ACC112 (cell line): ENCODE results near the gene CFAP73.

Experiments
- H2AFZ ChIP-seq: fragments of 200-600 bp; sonication (generic); one replicate; pipeline ENCODE4 v1.6.0; 2017; ENCODE audit warnings: antibody characterized with exemption, low read length; ENCODE audit not compliant: unreplicated experiment
- H3K27ac ChIP-seq: fragments of 200-600 bp; sonication (generic); 2 replicates; pipeline ENCODE4 v1.5.1; 2014; ENCODE audit warnings: low read depth, mild to moderate bottlenecking, antibody characterized with exemption, low read length, moderate library complexity
- H3K27me3 ChIP-seq: fragments of 200-600 bp; sonication (generic); 2 replicates; pipeline ENCODE4 v1.6.1; 2014; ENCODE audit warnings: mild to moderate bottlenecking, antibody characterized with exemption, low read length, moderate library complexity, mixed read lengths; ENCODE audit not compliant: insufficient read depth
- H3K36me3 ChIP-seq: fragments of 200-600 bp; sonication (generic); 2 replicates; pipeline ENCODE4 v1.6.1; 2016; ENCODE audit warnings: mild to moderate bottlenecking, antibody characterized with exemption, low read length, moderate library complexity, mixed read lengths; ENCODE audit not compliant: insufficient read depth
- H3K4me1 ChIP-seq: fragments of 200-600 bp; sonication (generic); one replicate; pipeline ENCODE4 v1.6.1; 2016; ENCODE audit warnings: low read length, mixed read lengths; ENCODE audit not compliant: insufficient read depth, unreplicated experiment, control insufficient read depth
- H3K4me3 ChIP-seq: fragments of 200-600 bp; sonication (generic); 2 replicates; pipeline ENCODE4 v1.5.1; 2014; ENCODE audit warnings: mild to moderate bottlenecking, low read depth, low read length
- H3K79me2 ChIP-seq: fragments of 200-600 bp; sonication (generic); one replicate; pipeline ENCODE4 v1.6.0; 2016; ENCODE audit warnings: low read length; ENCODE audit not compliant: control insufficient read depth, unreplicated experiment, insufficient read depth

CFAP73 gene

DNA sequence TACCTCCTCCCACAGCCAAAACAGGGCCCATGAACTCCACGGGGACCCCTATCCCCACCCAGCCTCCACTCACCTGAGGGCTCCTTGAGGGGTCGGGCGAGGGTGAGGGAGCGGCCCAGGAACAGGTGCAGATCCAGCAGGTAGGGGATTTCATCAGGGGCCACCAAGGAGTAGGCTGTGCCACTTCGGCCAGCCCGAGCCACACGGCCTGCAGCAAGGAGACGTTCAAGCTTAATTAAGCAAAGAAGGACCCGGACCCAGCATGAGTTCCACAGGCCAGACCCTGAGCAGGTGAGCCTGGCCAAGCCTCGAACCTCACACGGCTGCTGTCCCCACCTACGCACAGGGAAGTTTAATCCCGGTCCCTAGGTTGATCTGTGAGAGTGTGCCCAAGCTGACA is 20.2 kb downstream of the CFAP73 start:
- Histone ChIP-seq H3K4me3 (no peak overlapping the region), H3K4me1 (peaks cover 5% of the 10 kb centered on the region), H2AFZ (no peak overlapping the region), H3K36me3 (peaks cover 35% of the 10 kb centered on the region; the same call in 1 of the 2 replicates), H3K79me2 (no peaks in the 10 kb centered on the region), H3K27me3 (no peaks in the 10 kb centered on the region), H3K27ac (no peak overlapping the region)

DNA sequence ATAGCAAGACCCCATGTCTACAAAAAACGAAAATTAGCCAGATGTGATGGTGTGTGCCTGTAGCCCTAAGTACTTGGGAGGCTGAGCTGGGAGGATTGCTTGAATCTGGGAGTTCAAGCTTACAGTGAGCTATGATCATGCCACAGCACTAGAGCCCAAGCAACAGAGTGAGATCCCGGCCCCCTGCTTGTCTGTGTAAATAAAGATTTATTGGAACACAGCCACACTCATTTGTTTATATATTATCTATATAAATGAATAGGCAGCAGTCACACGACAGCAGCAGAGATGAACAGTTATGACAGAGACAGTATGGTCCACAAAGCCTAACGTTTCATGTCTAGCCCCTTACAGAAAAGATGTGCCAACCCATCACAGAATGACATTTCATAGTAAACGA is 20.9 kb downstream of the CFAP73 start:
- Histone ChIP-seq H2AFZ (no peak overlapping the region), H3K79me2 (no peaks in the 10 kb centered on the region), H3K27me3 (no peaks in the 10 kb centered on the region), H3K27ac (no peak overlapping the region), H3K4me3 (no peak overlapping the region), H3K4me1 (no peaks in the 10 kb centered on the region), H3K36me3 (peaks cover 29% of the 10 kb centered on the region; the same call in 1 of the 2 replicates)

DNA sequence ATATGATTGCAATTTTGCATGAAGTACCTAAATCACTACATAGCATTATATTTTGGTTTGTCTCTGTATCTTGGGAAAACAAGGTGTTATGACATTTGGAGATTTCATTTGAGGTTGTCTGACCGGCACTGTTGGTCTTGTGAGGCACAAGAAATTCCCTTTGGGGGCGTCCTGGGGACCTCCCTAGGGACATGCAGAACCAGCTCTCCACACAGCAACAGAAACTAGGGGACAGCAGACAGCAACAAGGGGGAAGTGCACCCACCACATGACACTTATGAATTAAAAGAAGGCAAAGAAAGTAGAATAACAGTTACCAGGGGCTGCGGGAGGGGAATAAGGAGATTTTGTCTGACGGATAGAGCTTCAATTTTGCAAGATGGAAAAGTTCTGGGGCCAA is 21.4 kb downstream of the CFAP73 start:
- Histone ChIP-seq H3K79me2 (no peaks in the 10 kb centered on the region), H3K27me3 (no peaks in the 10 kb centered on the region), H3K4me1 (no peaks in the 10 kb centered on the region), H2AFZ (no peak overlapping the region), H3K36me3 (peaks cover 28% of the 10 kb centered on the region; the same call in 1 of the 2 replicates), H3K4me3 (no peak overlapping the region), H3K27ac (no peak overlapping the region)

DNA sequence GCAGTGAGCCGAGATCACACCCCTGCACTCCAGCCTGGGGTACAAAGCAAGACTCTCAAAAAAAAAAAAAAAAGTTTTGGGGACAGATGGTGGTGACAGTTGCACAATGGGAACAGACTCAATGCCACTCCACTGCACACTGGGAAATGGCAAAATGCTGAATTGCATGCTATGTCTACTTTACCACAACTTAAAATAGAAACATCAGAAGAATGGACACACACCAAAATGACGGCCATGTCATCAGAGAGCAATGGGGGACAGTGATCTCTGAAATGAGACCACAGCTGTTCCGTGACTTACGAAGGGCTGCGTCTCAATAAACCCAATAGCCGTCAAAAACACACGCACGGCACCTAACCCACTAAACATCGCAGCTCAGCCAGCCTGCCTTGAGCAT is 22.0 kb downstream of the CFAP73 start:
- no peak overlapping the region for H3K4me3 ChIP-seq
- H3K4me1 ChIP-seq = no peaks in the 10 kb centered on the region
- peaks cover 28% of the 10 kb centered on the region for H3K36me3 ChIP-seq
- H3K79me2 ChIP-seq = no peaks in the 10 kb centered on the region
- no peaks in the 10 kb centered on the region for H3K27me3 ChIP-seq
- H3K27ac ChIP-seq = no peak overlapping the region
- H2AFZ ChIP-seq = no peak overlapping the region

DNA sequence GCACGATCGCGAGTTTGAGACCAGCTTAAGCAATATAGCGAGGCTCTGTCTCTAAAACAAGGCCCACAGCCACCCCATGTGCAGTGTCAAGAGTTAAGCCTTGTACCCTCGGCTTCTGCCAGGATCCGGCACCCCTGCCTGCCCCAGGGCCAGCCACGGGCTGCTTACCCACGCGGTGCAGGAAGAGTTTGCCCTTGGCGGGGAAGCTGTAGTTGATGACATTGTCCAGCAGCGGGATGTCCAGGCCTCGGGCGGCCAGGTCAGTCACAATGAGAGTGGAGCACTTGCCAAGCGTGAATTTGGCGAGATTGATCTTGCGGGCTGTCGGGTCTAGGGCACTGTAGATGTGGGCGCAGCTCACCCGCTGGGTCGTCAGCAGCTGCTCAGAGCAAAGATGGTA is 22.7 kb downstream of the CFAP73 start:
- Histone ChIP-seq H3K27me3 (no peaks in the 10 kb centered on the region), H3K79me2 (no peaks in the 10 kb centered on the region), H3K36me3 (peaks cover 30% of the 10 kb centered on the region), H3K27ac (no peak overlapping the region), H2AFZ (no peak overlapping the region), H3K4me1 (no peaks in the 10 kb centered on the region), H3K4me3 (no peak overlapping the region)

DNA sequence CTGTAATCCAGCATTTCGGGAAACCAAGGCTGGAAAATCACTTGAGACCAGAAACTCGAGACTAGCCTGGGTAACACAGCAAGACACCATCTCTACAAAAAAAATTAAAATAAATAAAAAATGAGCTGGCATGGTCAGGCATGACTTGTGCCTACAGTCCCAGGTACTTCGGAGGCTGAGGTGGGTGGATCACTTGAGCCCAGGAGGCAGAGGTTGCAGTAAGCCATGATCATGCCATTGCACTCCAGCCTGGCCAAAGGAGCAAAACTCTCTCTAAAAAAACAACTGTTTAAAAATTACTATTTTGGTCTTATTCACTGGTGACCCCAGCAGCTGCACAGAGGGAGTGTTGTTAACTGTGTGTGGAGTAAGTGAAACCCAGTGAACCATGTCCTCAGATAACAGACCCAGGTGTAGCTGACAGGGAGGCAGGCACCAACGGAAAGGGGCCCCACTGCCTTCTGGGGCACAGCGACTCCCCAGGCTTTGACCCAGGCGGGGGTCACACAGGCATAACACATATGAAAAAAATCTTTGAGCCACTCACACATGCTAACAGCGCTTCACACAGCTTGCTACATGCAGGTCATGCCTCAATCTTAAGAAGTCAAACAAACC is 23.7 kb downstream of the CFAP73 start:
- no peak overlapping the region for H2AFZ ChIP-seq
- no peaks in the 10 kb centered on the region for H3K4me1 ChIP-seq
- no peak overlapping the region for H3K4me3 ChIP-seq
- no peaks in the 10 kb centered on the region for H3K27me3 ChIP-seq
- H3K27ac ChIP-seq = no peak overlapping the region
- no peaks in the 10 kb centered on the region for H3K79me2 ChIP-seq
- peaks cover 40% of the 10 kb centered on the region for H3K36me3 ChIP-seq

DNA sequence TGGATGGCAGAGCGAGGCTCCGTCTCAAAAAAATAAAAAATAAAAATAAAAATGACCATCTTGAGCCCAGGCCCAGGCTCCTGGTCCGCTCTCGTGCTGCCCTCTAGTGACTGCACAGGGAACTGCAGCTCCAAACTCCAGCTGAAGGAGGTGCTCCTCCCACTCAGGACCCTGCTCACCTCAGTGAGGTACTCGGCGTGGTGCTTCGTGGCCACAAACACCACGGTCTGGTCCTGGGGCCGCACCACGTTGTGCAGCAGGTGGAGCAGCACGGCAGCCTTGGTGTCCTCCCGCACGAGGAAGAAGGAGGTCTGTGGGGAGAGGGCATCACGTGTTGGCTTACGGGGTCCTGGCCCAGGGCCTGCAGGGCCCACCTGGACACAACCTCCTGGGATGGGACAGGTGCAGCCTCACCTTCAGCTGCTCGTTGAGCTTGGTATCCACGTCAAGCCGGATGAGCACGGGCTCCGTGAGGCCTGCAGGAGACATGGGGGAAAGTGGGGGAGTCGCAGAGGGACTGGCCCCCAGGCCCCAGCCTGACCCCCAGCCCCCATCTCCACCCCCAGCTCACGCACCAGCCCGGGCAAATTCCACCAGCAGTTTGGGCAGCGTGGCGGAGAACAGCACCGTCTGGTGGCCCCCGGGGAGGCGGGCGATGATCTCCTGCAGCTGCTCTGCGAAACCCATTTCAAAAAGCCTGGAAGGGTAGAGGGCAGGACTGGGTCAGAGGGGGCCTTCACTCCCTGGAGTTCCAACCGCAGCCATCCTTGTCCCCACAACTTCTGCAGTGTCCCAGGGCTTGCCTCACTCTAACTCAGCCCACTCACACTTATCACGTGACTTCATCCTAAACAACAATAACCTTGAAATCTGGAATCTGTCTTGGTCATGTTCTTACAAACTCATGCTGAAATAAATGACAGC is 25.2 kb downstream of the CFAP73 start:
- Histone ChIP-seq H3K4me1 (no peaks in the 10 kb centered on the region), H3K27ac (no peak overlapping the region), H3K36me3 (peaks cover 51% of the 10 kb centered on the region), H3K27me3 (no peaks in the 10 kb centered on the region), H3K4me3 (no peak overlapping the region), H3K79me2 (peaks cover 3% of the 10 kb centered on the region), H2AFZ (no peak overlapping the region)

DNA sequence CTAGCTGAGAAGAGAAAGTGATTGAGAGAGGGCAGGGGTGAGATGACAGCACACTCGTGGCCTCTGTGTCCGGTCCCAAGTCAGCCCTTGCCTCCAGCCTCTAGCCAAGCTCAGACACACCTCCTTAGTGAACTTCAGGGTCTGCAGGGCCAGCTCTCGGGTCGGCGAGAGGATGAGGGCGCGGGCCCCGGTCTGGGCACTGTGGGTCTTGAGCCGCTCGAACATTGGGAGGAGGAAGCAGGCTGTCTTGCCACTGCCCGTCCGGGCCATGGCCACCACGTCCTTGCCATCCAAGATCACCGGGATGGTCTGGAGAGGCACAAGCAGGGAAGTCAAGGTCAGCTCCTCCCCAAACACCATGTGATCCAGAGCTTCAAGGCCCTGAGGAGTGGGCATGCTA is 29.5 kb downstream of the CFAP73 start:
- Histone ChIP-seq H3K27ac (no peak overlapping the region), H2AFZ (no peak overlapping the region), H3K4me1 (peaks cover 6% of the 10 kb centered on the region), H3K79me2 (peaks cover 33% of the 10 kb centered on the region), H3K27me3 (no peaks in the 10 kb centered on the region), H3K36me3 (peaks cover 37% of the 10 kb centered on the region), H3K4me3 (no peak overlapping the region)

DNA sequence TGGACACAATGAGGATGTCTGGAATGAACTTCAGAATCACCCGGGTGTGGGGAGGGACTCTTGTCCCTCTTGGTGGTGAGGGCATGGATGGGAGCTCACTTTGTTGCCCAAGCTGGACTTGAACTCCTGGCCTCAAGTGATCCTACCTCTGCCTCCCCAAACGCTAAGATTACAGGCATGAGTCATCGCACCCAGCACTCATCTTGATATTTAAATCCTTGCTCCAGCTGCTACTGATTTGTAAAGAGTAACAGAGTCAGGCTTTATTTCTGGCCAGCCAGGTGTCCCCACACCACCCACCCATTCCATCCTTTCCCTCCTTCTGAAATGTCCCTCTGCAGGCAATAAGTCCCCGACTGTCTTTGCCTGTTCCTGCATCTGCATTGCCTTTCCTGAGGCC is 30.8 kb downstream of the CFAP73 start:
- Histone ChIP-seq H3K4me1 (peaks cover 6% of the 10 kb centered on the region), H3K27ac (no peak overlapping the region), H3K36me3 (peaks cover 37% of the 10 kb centered on the region), H3K4me3 (no peak overlapping the region), H2AFZ (no peak overlapping the region), H3K79me2 (peaks cover 37% of the 10 kb centered on the region), H3K27me3 (no peaks in the 10 kb centered on the region)

DNA sequence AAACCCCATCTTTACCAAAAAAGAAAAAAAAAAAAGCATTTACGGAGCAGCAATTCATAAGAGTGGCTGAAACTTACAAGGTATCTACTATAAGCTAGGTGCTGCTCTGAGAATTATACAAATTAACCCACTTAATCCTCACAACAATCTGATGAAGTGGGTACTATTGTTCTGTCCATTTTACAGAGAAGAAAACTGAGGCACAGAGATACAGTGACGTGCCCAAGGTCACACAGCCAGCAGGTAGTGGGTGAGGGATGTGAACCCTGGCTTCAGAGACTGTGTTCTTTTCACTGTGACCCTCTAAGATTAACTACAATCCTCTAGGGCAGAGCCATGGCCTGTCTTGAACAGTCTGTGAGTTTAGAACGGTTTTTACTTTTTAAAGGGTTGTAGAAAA is 32.5 kb downstream of the CFAP73 start:
- H3K27me3 ChIP-seq = no peaks in the 10 kb centered on the region
- peaks cover 15% of the 10 kb centered on the region for H3K4me1 ChIP-seq
- H3K4me3 ChIP-seq = no peak overlapping the region
- peaks cover 44% of the 10 kb centered on the region for H3K79me2 ChIP-seq
- peaks cover 32% of the 10 kb centered on the region for H3K36me3 ChIP-seq
- no peak overlapping the region for H3K27ac ChIP-seq
- no peak overlapping the region for H2AFZ ChIP-seq
